HEK293 (cell line): ENCODE data around the gene BCL6.

ENCODE experiments used
- CTCF ChIA-PET: fragments of 350-600 bp; formaldehyde crosslinking; extraction: SDS; loops from one replicate; lab custom pipeline; 2021; ENCODE audit warnings: antibody characterized with exemption; lab: Yijun Ruan, JAX
- POLR2A ChIA-PET: fragments of 300-600 bp; formaldehyde crosslinking; extraction: SDS; loops from one replicate; lab custom pipeline; 2020; ENCODE audit warnings: antibody characterized with exemption, inconsistent platforms; lab: Yijun Ruan, JAX
- H3K27ac ChIP-seq: fragments of 200-500 bp; sonication (Bioruptor generic); 2 replicates; pipeline ENCODE4 v1.5.1; 2014; ENCODE audit warnings: low read depth, low read length, control low read depth, inconsistent platforms; ENCODE audit errors: extremely low read depth
- H3K36me3 ChIP-seq, 2 experiments: fragments of 200-500 bp in 1 of 2; sonication (Bioruptor generic) in 1 of 2; 1 replicate in 1 of 2; 2 replicates in 1 of 2; pipeline ENCODE4 v1.5.1; 2014 to 2017; ENCODE audit warnings: inconsistent platforms in 2 of 2, low read length in 2 of 2; ENCODE audit not compliant: control insufficient read depth in 2 of 2, insufficient read depth in 1 of 2
- H3K4me1 ChIP-seq: fragments of 200-500 bp; sonication (Bioruptor generic); 2 replicates; pipeline ENCODE4 v1.5.1; 2014; ENCODE audit warnings: mild to moderate bottlenecking, low read length, inconsistent platforms; ENCODE audit not compliant: control insufficient read depth, insufficient read depth
- H3K4me3 ChIP-seq: 2 replicates; pipeline ENCODE4 v1.5.1; 2011; ENCODE audit warnings: low read depth, mild to moderate bottlenecking, control low read depth, low read length, moderate library complexity
- H3K9me3 ChIP-seq: fragments of 200-500 bp; sonication (Bioruptor generic); 2 replicates; pipeline ENCODE4 v1.5.1; 2014; ENCODE audit warnings: low read depth, low read length, inconsistent platforms; ENCODE audit not compliant: control insufficient read depth, insufficient read depth
- BCL6B ChIP-seq: fragments of 450-650 bp; formaldehyde crosslinking; IDR thresholded peaks from 2 replicates; pipeline ENCODE4 v1.5.1; 2017; ENCODE audit warnings: missing biosample characterization, missing genetic modification characterization
- EGR2 ChIP-seq: fragments of 450-650 bp; formaldehyde crosslinking; IDR thresholded peaks from 2 replicates; pipeline ENCODE4 v1.5.1; 2016; ENCODE audit warnings: low read depth, missing biosample characterization, missing genetic modification characterization
- IKZF3 ChIP-seq: fragments of 450-650 bp; IDR thresholded peaks from 2 replicates; pipeline ENCODE4 v1.5.0; 2018; ENCODE audit warnings: missing biosample characterization, mild to moderate bottlenecking, missing genetic modification characterization, moderate library complexity
- PRDM10 ChIP-seq: fragments of 450-650 bp; formaldehyde crosslinking; IDR thresholded peaks from 2 replicates; pipeline ENCODE4 v1.5.1; 2016; ENCODE audit warnings: missing biosample characterization, missing genetic modification characterization
- SCRT1 ChIP-seq: fragments of 450-650 bp; formaldehyde crosslinking; IDR thresholded peaks from 2 replicates; pipeline ENCODE4 v1.5.1; 2016; ENCODE audit warnings: missing biosample characterization, missing genetic modification characterization, borderline replicate concordance
- SCRT2 ChIP-seq: fragments of 450-650 bp; formaldehyde crosslinking; IDR thresholded peaks from 2 replicates; pipeline ENCODE4 v1.5.1; 2016; ENCODE audit warnings: missing biosample characterization, missing genetic modification characterization
- SP7 ChIP-seq: fragments of 450-650 bp; formaldehyde crosslinking; IDR thresholded peaks from 2 replicates; pipeline ENCODE4 v1.5.1; 2016; ENCODE audit warnings: missing biosample characterization, missing genetic modification characterization
- ZBTB6 ChIP-seq: fragments of 450-650 bp; formaldehyde crosslinking; IDR thresholded peaks from 2 replicates; pipeline ENCODE4 v1.5.1; 2017; ENCODE audit warnings: missing biosample characterization, missing genetic modification characterization
- ZFP69B ChIP-seq: fragments of 450-650 bp; formaldehyde crosslinking; IDR thresholded peaks from 2 replicates; pipeline ENCODE4 v1.5.1; 2016; ENCODE audit warnings: missing biosample characterization, missing genetic modification characterization
- ZNF23 ChIP-seq: fragments of 450-650 bp; formaldehyde crosslinking; IDR thresholded peaks from 2 replicates; pipeline ENCODE4 v1.5.1; 2016; ENCODE audit warnings: missing biosample characterization, missing genetic modification characterization, borderline replicate concordance
- ZNF24 ChIP-seq: fragments of 450-650 bp; formaldehyde crosslinking; IDR thresholded peaks from 2 replicates; pipeline ENCODE4 v1.5.1; 2016; ENCODE audit warnings: missing biosample characterization, missing genetic modification characterization
- ZNF324 ChIP-seq: fragments of 450-650 bp; formaldehyde crosslinking; IDR thresholded peaks from 2 replicates; pipeline ENCODE4 v1.5.1; 2016; ENCODE audit warnings: missing biosample characterization, missing genetic modification characterization
- ZNF366 ChIP-seq: fragments of 450-650 bp; formaldehyde crosslinking; conservative IDR thresholded peaks from 2 replicates; pipeline ENCODE4 v1.5.1; 2016; ENCODE audit warnings: missing biosample characterization, missing genetic modification characterization
- ZNF416 ChIP-seq: fragments of 450-650 bp; formaldehyde crosslinking; IDR thresholded peaks from 2 replicates; pipeline ENCODE4 v1.5.1; 2016; ENCODE audit warnings: missing biosample characterization, missing genetic modification characterization
- ZNF561 ChIP-seq: fragments of 450-650 bp; IDR thresholded peaks from 2 replicates; pipeline ENCODE4 v1.5.1; 2018; ENCODE audit warnings: missing biosample characterization, missing genetic modification characterization, borderline replicate concordance
- ZNF629 ChIP-seq: fragments of 450-650 bp; formaldehyde crosslinking; IDR thresholded peaks from 2 replicates; pipeline ENCODE4 v1.5.1; 2017; ENCODE audit warnings: missing biosample characterization, missing genetic modification characterization
- ZNF645 ChIP-seq: fragments of 450-650 bp; formaldehyde crosslinking; IDR thresholded peaks from 2 replicates; pipeline ENCODE4; 2016; ENCODE audit warnings: missing biosample characterization, missing genetic modification characterization
- ZNF660 ChIP-seq: fragments of 450-650 bp; IDR thresholded peaks from 2 replicates; pipeline ENCODE4 v1.5.1; 2018; ENCODE audit warnings: missing biosample characterization, mild to moderate bottlenecking, missing genetic modification characterization
- ZNF677 ChIP-seq: fragments of 450-650 bp; IDR thresholded peaks from 2 replicates; pipeline ENCODE4 v1.5.0; 2018; ENCODE audit warnings: missing biosample characterization, mild to moderate bottlenecking, missing genetic modification characterization, moderate library complexity
- TF ChIP-seq, protein P1 (sequence below): fragments of 450-650 bp; formaldehyde crosslinking; IDR thresholded peaks from 2 replicates; pipeline ENCODE4 v1.5.1; 2017; ENCODE audit warnings: missing biosample characterization, missing genetic modification characterization
- TF ChIP-seq, protein P2 (sequence below): fragments of 450-650 bp; formaldehyde crosslinking; IDR thresholded peaks from 2 replicates; pipeline ENCODE4 v1.5.1; 2016; ENCODE audit warnings: missing biosample characterization, missing genetic modification characterization
- TF ChIP-seq, protein P3 (sequence below): fragments of 450-650 bp; formaldehyde crosslinking; IDR thresholded peaks from 2 replicates; pipeline ENCODE4 v1.5.1; 2016; ENCODE audit warnings: missing biosample characterization, missing genetic modification characterization

BCL6 gene

GRCh38 chr3:187745201-187746058, at the start of gene BCL6:
Gene BCL6 (minus strand): TSS chr3:187745468. CDS start chr3:187733693, 11,775 bp downstream.
- H3K4me1 ChIP-seq, result no peaks in the 10 kb centered on the region
- POLR2A ChIA-PET, result interaction anchor here (0.7 to 1.6 kb wide), 7 partner anchors 202 to 1209 kb away, joined by 3 to 15 read pairs (median 4); partner anchors contain the start of genes DNAJB11 and LPP
- TF ChIP-seq ZNF677 (tag by site-specific recombination), result no peak
- TF ChIP-seq ZBTB6 (tag by site-specific recombination), result no peak
- TF ChIP-seq ZFP69B (tag by site-specific recombination), result 0 out of 2 replicates have a peak, but pooled peaks have one; percentile 36
- TF ChIP-seq SCRT1 (tag by site-specific recombination), result no peak
- TF ChIP-seq ZNF416 (tag by site-specific recombination), result no peak
- TF ChIP-seq ZNF23 (tag by site-specific recombination), result no peak
- TF ChIP-seq, protein P1, sequence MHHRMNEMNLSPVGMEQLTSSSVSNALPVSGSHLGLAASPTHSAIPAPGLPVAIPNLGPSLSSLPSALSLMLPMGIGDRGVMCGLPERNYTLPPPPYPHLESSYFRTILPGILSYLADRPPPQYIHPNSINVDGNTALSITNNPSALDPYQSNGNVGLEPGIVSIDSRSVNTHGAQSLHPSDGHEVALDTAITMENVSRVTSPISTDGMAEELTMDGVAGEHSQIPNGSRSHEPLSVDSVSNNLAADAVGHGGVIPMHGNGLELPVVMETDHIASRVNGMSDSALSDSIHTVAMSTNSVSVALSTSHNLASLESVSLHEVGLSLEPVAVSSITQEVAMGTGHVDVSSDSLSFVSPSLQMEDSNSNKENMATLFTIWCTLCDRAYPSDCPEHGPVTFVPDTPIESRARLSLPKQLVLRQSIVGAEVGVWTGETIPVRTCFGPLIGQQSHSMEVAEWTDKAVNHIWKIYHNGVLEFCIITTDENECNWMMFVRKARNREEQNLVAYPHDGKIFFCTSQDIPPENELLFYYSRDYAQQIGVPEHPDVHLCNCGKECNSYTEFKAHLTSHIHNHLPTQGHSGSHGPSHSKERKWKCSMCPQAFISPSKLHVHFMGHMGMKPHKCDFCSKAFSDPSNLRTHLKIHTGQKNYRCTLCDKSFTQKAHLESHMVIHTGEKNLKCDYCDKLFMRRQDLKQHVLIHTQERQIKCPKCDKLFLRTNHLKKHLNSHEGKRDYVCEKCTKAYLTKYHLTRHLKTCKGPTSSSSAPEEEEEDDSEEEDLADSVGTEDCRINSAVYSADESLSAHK (tag by site-specific recombination), result peak; percentile 50
- peak; percentile 98 for TF ChIP-seq BCL6B (tag by site-specific recombination)
- TF ChIP-seq ZNF660 (tag by site-specific recombination), result peak; percentile 90; the same call in 1 of the 2 replicates
- TF ChIP-seq, protein P2, sequence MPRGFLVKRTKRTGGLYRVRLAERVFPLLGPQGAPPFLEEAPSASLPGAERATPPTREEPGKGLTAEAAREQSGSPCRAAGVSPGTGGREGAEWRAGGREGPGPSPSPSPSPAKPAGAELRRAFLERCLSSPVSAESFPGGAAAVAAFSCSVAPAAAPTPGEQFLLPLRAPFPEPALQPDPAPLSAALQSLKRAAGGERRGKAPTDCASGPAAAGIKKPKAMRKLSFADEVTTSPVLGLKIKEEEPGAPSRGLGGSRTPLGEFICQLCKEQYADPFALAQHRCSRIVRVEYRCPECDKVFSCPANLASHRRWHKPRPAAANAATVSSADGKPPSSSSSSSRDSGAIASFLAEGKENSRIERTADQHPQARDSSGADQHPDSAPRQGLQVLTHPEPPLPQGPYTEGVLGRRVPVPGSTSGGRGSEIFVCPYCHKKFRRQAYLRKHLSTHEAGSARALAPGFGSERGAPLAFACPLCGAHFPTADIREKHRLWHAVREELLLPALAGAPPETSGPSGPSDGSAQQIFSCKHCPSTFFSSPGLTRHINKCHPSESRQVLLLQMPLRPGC, result peak; percentile 24; the same call in 1 of the 2 replicates
- TF ChIP-seq ZNF324 (tag by site-specific recombination), result 0 out of 2 replicates have a peak, but pooled peaks have one; percentile 48
- TF ChIP-seq ZNF629 (tag by site-specific recombination), result peak; percentile 97
- peak; percentile 47; the same call in 1 of the 2 replicates for TF ChIP-seq ZNF24 (tag by site-specific recombination)
- TF ChIP-seq SP7 (tag by site-specific recombination), result peak; percentile 67
- TF ChIP-seq IKZF3, result peak; percentile 87
- no peak for TF ChIP-seq EGR2 (tag by site-specific recombination)
- TF ChIP-seq PRDM10, result peak; percentile 100
- 0 out of 2 replicates have a peak, but pooled peaks have one; percentile 52 for TF ChIP-seq ZNF561 (tag by site-specific recombination)
- no peak for TF ChIP-seq ZNF645 (tag by site-specific recombination)
- TF ChIP-seq SCRT2 (tag by site-specific recombination), result peak; percentile 85
- TF ChIP-seq, protein P3, sequence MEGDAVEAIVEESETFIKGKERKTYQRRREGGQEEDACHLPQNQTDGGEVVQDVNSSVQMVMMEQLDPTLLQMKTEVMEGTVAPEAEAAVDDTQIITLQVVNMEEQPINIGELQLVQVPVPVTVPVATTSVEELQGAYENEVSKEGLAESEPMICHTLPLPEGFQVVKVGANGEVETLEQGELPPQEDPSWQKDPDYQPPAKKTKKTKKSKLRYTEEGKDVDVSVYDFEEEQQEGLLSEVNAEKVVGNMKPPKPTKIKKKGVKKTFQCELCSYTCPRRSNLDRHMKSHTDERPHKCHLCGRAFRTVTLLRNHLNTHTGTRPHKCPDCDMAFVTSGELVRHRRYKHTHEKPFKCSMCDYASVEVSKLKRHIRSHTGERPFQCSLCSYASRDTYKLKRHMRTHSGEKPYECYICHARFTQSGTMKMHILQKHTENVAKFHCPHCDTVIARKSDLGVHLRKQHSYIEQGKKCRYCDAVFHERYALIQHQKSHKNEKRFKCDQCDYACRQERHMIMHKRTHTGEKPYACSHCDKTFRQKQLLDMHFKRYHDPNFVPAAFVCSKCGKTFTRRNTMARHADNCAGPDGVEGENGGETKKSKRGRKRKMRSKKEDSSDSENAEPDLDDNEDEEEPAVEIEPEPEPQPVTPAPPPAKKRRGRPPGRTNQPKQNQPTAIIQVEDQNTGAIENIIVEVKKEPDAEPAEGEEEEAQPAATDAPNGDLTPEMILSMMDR (tag by site-specific recombination), result no peak
- peak; percentile 61 for TF ChIP-seq ZNF366 (tag by site-specific recombination)

More at GRCh38 chr3:187745201-187746058, at the start of gene BCL6:
- CTCF ChIA-PET, result interaction anchor here (0.6 to 1.5 kb wide), 9 partner anchors 165 to 1209 kb away, joined by 3 to 5 read pairs (median 3); no protein-coding TSS in a partner anchor
- Histone ChIP-seq H3K27ac (peak within 1 kb of the TSS; percentile 97), H3K4me3 (peak within 1 kb of the TSS; percentile 84), H3K36me3 (no peaks in the 10 kb centered on the region), H3K9me3 (no peaks in the 10 kb centered on the region)
